ENCODE data around the gene HES3.

HES3 gene

DNA sequence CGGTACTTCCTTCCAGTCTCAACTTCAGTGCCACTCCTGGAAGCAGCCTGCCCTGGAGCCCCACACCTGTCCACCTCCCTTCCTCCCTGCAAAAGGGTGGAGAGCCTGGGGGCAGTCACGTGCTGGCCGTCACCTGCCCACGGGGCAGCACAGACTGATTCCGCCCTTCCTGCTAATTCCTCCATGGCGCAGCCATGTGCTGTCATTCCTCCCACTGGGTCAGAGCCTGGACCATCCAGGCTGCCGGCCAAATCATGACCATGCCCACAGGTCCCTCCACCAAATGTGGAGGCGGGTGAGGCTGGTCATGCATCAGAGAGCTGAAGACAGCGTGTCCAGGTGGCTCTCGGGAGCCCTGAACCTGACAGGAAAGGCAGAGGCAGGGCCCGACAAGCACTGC lies 41.4 kb downstream of the HES3 start:
- H3K4me3 ChIP-seq (ENCODE audit: control insufficient read depth in 1 of 7, extremely low read depth in 1 of 7, insufficient read depth in 4 of 7, low read depth in 2 of 7, low read length in 6 of 7), result no peak overlapping the region
- no peaks in the 10 kb centered on the region for H3K27me3 ChIP-seq (replicated peaks in 2 of 5; ENCODE audit: control insufficient read depth in 4 of 5, insufficient read depth in 5 of 5, low read length in 4 of 5)
- 99% methylated on average over 11 of the region's 11 CpGs for WGBS (ENCODE audit: insufficient coverage)
- POLR2A ChIA-PET, result no interaction called here
- CTCF ChIA-PET, result interaction anchor here (1.1 to 1.5 kb wide), 2 partner anchors 9 to 32 kb away, joined by 3 read pairs; no protein-coding TSS in a partner anchor
- no peak overlapping the region for H3K27ac ChIP-seq (ENCODE audit: insufficient read depth in 1 of 2, low read depth in 1 of 2, low read length in 2 of 2, poor library complexity in 1 of 2, severe bottlenecking in 2 of 2)
- H3K36me3 ChIP-seq (ENCODE audit: control insufficient read depth in 4 of 4, insufficient read depth in 4 of 4, low read length in 3 of 4), result peaks cover 0 to 6% (median 0%) of the 10 kb centered on the region in 4 experiments
- no peaks in the 10 kb centered on the region for H3K9me3 ChIP-seq (ENCODE audit: control extremely low read depth in 1 of 5, control insufficient read depth in 4 of 5, insufficient read depth in 2 of 5, low read depth in 1 of 5, low read length in 4 of 5)
- no peaks in the 10 kb centered on the region for H3K4me1 ChIP-seq (ENCODE audit: control extremely low read depth in 1 of 4, control insufficient read depth in 4 of 4, insufficient read depth in 4 of 4, low read length in 3 of 4)
- no peak for DNase-seq

GRCh38 chr1:6286266-6286665 lies 42.3 kb downstream of the HES3 start:
- Histone ChIP-seq H3K4me3 (ENCODE audit: control insufficient read depth in 1 of 7, extremely low read depth in 1 of 7, insufficient read depth in 4 of 7, low read depth in 2 of 7, low read length in 6 of 7) (no peak overlapping the region), H3K27ac (ENCODE audit: insufficient read depth in 1 of 2, low read depth in 1 of 2, low read length in 2 of 2, poor library complexity in 1 of 2, severe bottlenecking in 2 of 2) (no peak overlapping the region), H3K27me3 (replicated peaks in 2 of 5; ENCODE audit: control insufficient read depth in 4 of 5, insufficient read depth in 5 of 5, low read length in 4 of 5) (no peaks in the 10 kb centered on the region), H3K9me3 (ENCODE audit: control extremely low read depth in 1 of 5, control insufficient read depth in 4 of 5, insufficient read depth in 2 of 5, low read depth in 1 of 5, low read length in 4 of 5) (no peaks in the 10 kb centered on the region), H3K36me3 (ENCODE audit: control insufficient read depth in 4 of 4, insufficient read depth in 4 of 4, low read length in 3 of 4) (peaks cover 0 to 3% (median 0%) of the 10 kb centered on the region in 4 experiments), H3K4me1 (ENCODE audit: control extremely low read depth in 1 of 4, control insufficient read depth in 4 of 4, insufficient read depth in 4 of 4, low read length in 3 of 4) (no peaks in the 10 kb centered on the region)
- WGBS (ENCODE audit: insufficient coverage), result 97% methylated on average over 8 of the region's 8 CpGs
- no peak for DNase-seq
- CTCF ChIA-PET, result interaction anchor here (1.1 to 1.5 kb wide), 2 partner anchors 10 to 31 kb away, joined by 3 read pairs; no protein-coding TSS in a partner anchor
- POLR2A ChIA-PET, result no interaction called here

- no peaks in the 10 kb centered on the region for H3K27me3 ChIP-seq (replicated peaks in 2 of 5; ENCODE audit: control insufficient read depth in 4 of 5, insufficient read depth in 5 of 5, low read length in 4 of 5)
- ChIA-PET CTCF (no interaction called here), POLR2A (no interaction called here)
- no peak overlapping the region for H3K27ac ChIP-seq (ENCODE audit: insufficient read depth in 1 of 2, low read depth in 1 of 2, low read length in 2 of 2, poor library complexity in 1 of 2, severe bottlenecking in 2 of 2)
- DNase-seq, result no peak
- peaks cover 0 to 4% (median 0%) of the 10 kb centered on the region in 4 experiments for H3K36me3 ChIP-seq (ENCODE audit: control insufficient read depth in 4 of 4, insufficient read depth in 4 of 4, low read length in 3 of 4)
- H3K4me1 ChIP-seq (ENCODE audit: control extremely low read depth in 1 of 4, control insufficient read depth in 4 of 4, insufficient read depth in 4 of 4, low read length in 3 of 4), result no peaks in the 10 kb centered on the region
- H3K9me3 ChIP-seq (ENCODE audit: control extremely low read depth in 1 of 5, control insufficient read depth in 4 of 5, insufficient read depth in 2 of 5, low read depth in 1 of 5, low read length in 4 of 5), result no peaks in the 10 kb centered on the region
- H3K4me3 ChIP-seq (ENCODE audit: control insufficient read depth in 1 of 7, extremely low read depth in 1 of 7, insufficient read depth in 4 of 7, low read depth in 2 of 7, low read length in 6 of 7), result no peak overlapping the region
- 99% methylated on average over 13 of the region's 13 CpGs for WGBS (ENCODE audit: insufficient coverage)
Observed at GRCh38 chr1:6287029-6287428, 43.0 kb downstream of the HES3 start.

- CTCF ChIA-PET, result no interaction called here
Observed at GRCh38 chr1:6287431-6287886, 43.5 kb downstream of the HES3 start.

GRCh38 chr1:6288026-6288425 lies 44.0 kb downstream of the HES3 start:
- H3K4me3 ChIP-seq (ENCODE audit: control insufficient read depth in 1 of 7, extremely low read depth in 1 of 7, insufficient read depth in 4 of 7, low read depth in 2 of 7, low read length in 6 of 7), result no peak overlapping the region
- no peaks in the 10 kb centered on the region for H3K9me3 ChIP-seq (ENCODE audit: control extremely low read depth in 1 of 5, control insufficient read depth in 4 of 5, insufficient read depth in 2 of 5, low read depth in 1 of 5, low read length in 4 of 5)
- DNase-seq, result no peak
- peaks cover 0 to 8% (median under 1%) of the 10 kb centered on the region in 4 experiments for H3K36me3 ChIP-seq (ENCODE audit: control insufficient read depth in 4 of 4, insufficient read depth in 4 of 4, low read length in 3 of 4)
- WGBS (ENCODE audit: insufficient coverage), result 95% methylated on average over 14 of the region's 14 CpGs
- ChIA-PET POLR2A (no interaction called here), CTCF (no interaction called here)
- H3K27ac ChIP-seq (ENCODE audit: insufficient read depth in 1 of 2, low read depth in 1 of 2, low read length in 2 of 2, poor library complexity in 1 of 2, severe bottlenecking in 2 of 2), result no peak overlapping the region
- H3K4me1 ChIP-seq (ENCODE audit: control extremely low read depth in 1 of 4, control insufficient read depth in 4 of 4, insufficient read depth in 4 of 4, low read length in 3 of 4), result no peaks in the 10 kb centered on the region
- H3K27me3 ChIP-seq (replicated peaks in 2 of 5; ENCODE audit: control insufficient read depth in 4 of 5, insufficient read depth in 5 of 5, low read length in 4 of 5), result no peaks in the 10 kb centered on the region

More at GRCh38 chr1:6287431-6287886, 43.5 kb downstream of the HES3 start:
- DNase-seq, result no peak
- Histone ChIP-seq H3K4me1 (ENCODE audit: control extremely low read depth in 1 of 4, control insufficient read depth in 4 of 4, insufficient read depth in 4 of 4, low read length in 3 of 4) (no peaks in the 10 kb centered on the region), H3K27me3 (replicated peaks in 2 of 5; ENCODE audit: control insufficient read depth in 4 of 5, insufficient read depth in 5 of 5, low read length in 4 of 5) (no peaks in the 10 kb centered on the region), H3K9me3 (ENCODE audit: control extremely low read depth in 1 of 5, control insufficient read depth in 4 of 5, insufficient read depth in 2 of 5, low read depth in 1 of 5, low read length in 4 of 5) (no peaks in the 10 kb centered on the region), H3K27ac (ENCODE audit: insufficient read depth in 1 of 2, low read depth in 1 of 2, low read length in 2 of 2, poor library complexity in 1 of 2, severe bottlenecking in 2 of 2) (no peak overlapping the region), H3K36me3 (ENCODE audit: control insufficient read depth in 4 of 4, insufficient read depth in 4 of 4, low read length in 3 of 4) (peaks cover 0 to 8% (median 0%) of the 10 kb centered on the region in 4 experiments), H3K4me3 (ENCODE audit: control insufficient read depth in 1 of 7, extremely low read depth in 1 of 7, insufficient read depth in 4 of 7, low read depth in 2 of 7, low read length in 6 of 7) (no peak overlapping the region)
- 96% methylated on average over 10 of the region's 10 CpGs for WGBS (ENCODE audit: insufficient coverage)
- POLR2A ChIA-PET, result no interaction called here

- 82% methylated on average over 10 of the region's 10 CpGs for WGBS (ENCODE audit: insufficient coverage)
- no peaks in the 10 kb centered on the region for H3K4me1 ChIP-seq (ENCODE audit: control extremely low read depth in 1 of 4, control insufficient read depth in 4 of 4, insufficient read depth in 4 of 4, low read length in 3 of 4)
- no peak for DNase-seq
- H3K36me3 ChIP-seq (ENCODE audit: control insufficient read depth in 4 of 4, insufficient read depth in 4 of 4, low read length in 3 of 4), result peaks cover 0 to 11% (median 3%) of the 10 kb centered on the region in 4 experiments
- POLR2A ChIA-PET, result no interaction called here
- no peaks in the 10 kb centered on the region for H3K27me3 ChIP-seq (replicated peaks in 2 of 5; ENCODE audit: control insufficient read depth in 4 of 5, insufficient read depth in 5 of 5, low read length in 4 of 5)
- CTCF ChIA-PET, result no interaction called here
- no peak overlapping the region for H3K27ac ChIP-seq (ENCODE audit: insufficient read depth in 1 of 2, low read depth in 1 of 2, low read length in 2 of 2, poor library complexity in 1 of 2, severe bottlenecking in 2 of 2)
- H3K4me3 ChIP-seq (ENCODE audit: control insufficient read depth in 1 of 7, extremely low read depth in 1 of 7, insufficient read depth in 4 of 7, low read depth in 2 of 7, low read length in 6 of 7), result no peak overlapping the region
- no peaks in the 10 kb centered on the region for H3K9me3 ChIP-seq (ENCODE audit: control extremely low read depth in 1 of 5, control insufficient read depth in 4 of 5, insufficient read depth in 2 of 5, low read depth in 1 of 5, low read length in 4 of 5)
Observed at GRCh38 chr1:6288665-6289064, 44.7 kb downstream of the HES3 start.

GRCh38 chr1:6292102-6292501 lies 48.1 kb downstream of the HES3 start:
- Histone ChIP-seq H3K27ac (ENCODE audit: insufficient read depth in 1 of 2, low read depth in 1 of 2, low read length in 2 of 2, poor library complexity in 1 of 2, severe bottlenecking in 2 of 2) (no peak overlapping the region), H3K4me1 (ENCODE audit: control extremely low read depth in 1 of 4, control insufficient read depth in 4 of 4, insufficient read depth in 4 of 4, low read length in 3 of 4) (peaks cover 0 to 9% (median 0%) of the 10 kb centered on the region in 4 experiments), H3K9me3 (ENCODE audit: control extremely low read depth in 1 of 5, control insufficient read depth in 4 of 5, insufficient read depth in 2 of 5, low read depth in 1 of 5, low read length in 4 of 5) (no peaks in the 10 kb centered on the region), H3K27me3 (replicated peaks in 2 of 5; ENCODE audit: control insufficient read depth in 4 of 5, insufficient read depth in 5 of 5, low read length in 4 of 5) (no peaks in the 10 kb centered on the region), H3K36me3 (ENCODE audit: control insufficient read depth in 4 of 4, insufficient read depth in 4 of 4, low read length in 3 of 4) (peaks cover 0 to 20% (median 5%) of the 10 kb centered on the region in 4 experiments), H3K4me3 (ENCODE audit: control insufficient read depth in 1 of 7, extremely low read depth in 1 of 7, insufficient read depth in 4 of 7, low read depth in 2 of 7, low read length in 6 of 7) (no peak overlapping the region)
- no peak for DNase-seq
- POLR2A ChIA-PET, result no interaction called here
- WGBS (ENCODE audit: insufficient coverage), result 97% methylated on average over 10 of the region's 10 CpGs
- CTCF ChIA-PET, result no interaction called here

Measured in common myeloid progenitor, CD34-positive (primary cell).